Naive thymus-derived CD4-positive, alpha-beta T cell (primary cell): ENCODE data around the gene P2RX7. TPM values are rescaled to one million over a fixed set of nuclear protein-coding genes. Genes with fewer than 3 reads are reported as not detected.
"Not testable (repeated sequence)": the region's sequence is repeated elsewhere in the genome, so short reads cannot be mapped to it uniquely, and the experiment has no call there.

Experiments used
- ATAC-seq: fragments of 150-1000 bp; cut with Tn5 transposase; 2 replicates; pipeline ENCODE4 v1.10.0; 2021; ENCODE audit warnings: mild to moderate bottlenecking, moderate library complexity
- CTCF ChIA-PET: fragments of 350-600 bp; sonication (Branson Sonifier 250); formaldehyde crosslinking; loops from one replicate; lab custom pipeline; 2021; ENCODE audit warnings: antibody characterized with exemption; lab: Charles Lee
- POLR2A ChIA-PET: fragments of 350-600 bp; sonication (Branson Sonifier 250); formaldehyde crosslinking; loops from one replicate; lab custom pipeline; 2021; ENCODE audit warnings: antibody characterized with exemption, inconsistent platforms; lab: Charles Lee
- DNase-seq, 9 donors: peaks; one replicate each; pipeline versions ENCODE4 v3.0.0 to v3.0.0-alpha.2; 2020 to 2022; ENCODE audit warnings: mixed read lengths in 1 of 9
- H3K27ac ChIP-seq: one replicate; pipeline ENCODE4 v1.7.0; 2013; ENCODE audit warnings: mild to moderate bottlenecking, low read depth, low read length, moderate library complexity
- H3K27me3 ChIP-seq, 2 donors: one replicate each; pipeline ENCODE4 v1.7.0; 2013; ENCODE audit warnings: low read length in 2 of 2, mild to moderate bottlenecking in 2 of 2, moderate library complexity in 2 of 2; ENCODE audit not compliant: control insufficient read depth in 2 of 2, insufficient read depth in 2 of 2
- H3K36me3 ChIP-seq, 3 experiments: 1 replicate in 2 of 3; 2 replicates in 1 of 3; pipeline ENCODE4 v1.7.0; 2013; ENCODE audit warnings: low read length in 3 of 3, mild to moderate bottlenecking in 3 of 3, moderate library complexity in 1 of 3; ENCODE audit not compliant: insufficient read depth in 3 of 3, control insufficient read depth in 2 of 3
- H3K4me1 ChIP-seq, 2 donors: one replicate each; pipeline ENCODE4 v1.7.0; 2013; ENCODE audit warnings: low read length in 2 of 2, mild to moderate bottlenecking in 2 of 2, moderate library complexity in 1 of 2; ENCODE audit not compliant: control insufficient read depth in 2 of 2, insufficient read depth in 2 of 2
- H3K4me3 ChIP-seq: 2 replicates; pipeline ENCODE4 v1.7.0; 2013; ENCODE audit warnings: mild to moderate bottlenecking, low read length
- H3K9me3 ChIP-seq, 3 experiments: 1 replicate in 2 of 3; 2 replicates in 1 of 3; pipeline ENCODE4 v1.7.0; 2013; ENCODE audit warnings: low read length in 3 of 3; ENCODE audit not compliant: control insufficient read depth in 2 of 3
- H3K27ac Mint-ChIP-seq, 9 donors: one replicate each; pipeline ENCODE4 v1.8.0; 2020 to 2022; ENCODE audit warnings: mixed read lengths in 9 of 9, mild to moderate bottlenecking in 8 of 9, moderate library complexity in 5 of 9, inconsistent platforms in 2 of 9
- H3K27me3 Mint-ChIP-seq, 5 donors: one replicate each; pipeline ENCODE4 v1.8.0; 2021 to 2022; ENCODE audit warnings: mixed read lengths in 5 of 5, mild to moderate bottlenecking in 1 of 5
- H3K36me3 Mint-ChIP-seq, 5 donors: one replicate each; pipeline ENCODE4 v1.8.0; 2020 to 2022; ENCODE audit warnings: mixed read lengths in 5 of 5, mild to moderate bottlenecking in 3 of 5, inconsistent platforms in 1 of 5
- H3K4me1 Mint-ChIP-seq, 7 donors: one replicate each; pipeline ENCODE4 v1.8.0; 2020 to 2022; ENCODE audit warnings: mixed read lengths in 7 of 7, mild to moderate bottlenecking in 3 of 7, inconsistent platforms in 1 of 7
- H3K4me3 Mint-ChIP-seq, 10 donors: one replicate each; pipeline ENCODE4 v1.8.0; 2020 to 2022; ENCODE audit warnings: mild to moderate bottlenecking in 10 of 10, mixed read lengths in 10 of 10, moderate library complexity in 6 of 10, inconsistent platforms in 2 of 10
- H3K9me3 Mint-ChIP-seq, 11 donors: one replicate each; pipeline ENCODE4 v1.8.0; 2020 to 2022; ENCODE audit warnings: mixed read lengths in 11 of 11, mild to moderate bottlenecking in 4 of 11, inconsistent platforms in 1 of 11, moderate library complexity in 1 of 11
- intact Hi-C, 2 donors: fragments of 100-400 bp; cut with micrococcal nuclease; formaldehyde crosslinking; loops; one replicate each; pipeline ENCODE4 v1.15.1; 2023
- polyA plus RNA-seq, 2 donors: library from polyadenylated mRNA; unstranded; fragments of 300-500 nt; fragmentation: Illumina TruSeq; gene quantifications; one replicate each; pipeline ENCODE4 v1.2.3, GENCODE V29; 2021
- total RNA-seq, 6 experiments: library from RNA in 5 of 6; stranded (reverse) in 5 of 6; gene quantifications; 1 replicate in 5 of 6; 2 replicates in 1 of 6; pipeline ENCODE4 v1.2.3 and lab custom pipeline; 2021 to 2026

The P2RX7 gene
- total and polyA plus RNA-seq, 7 experiments from 2014 or later: 2.0 to 14.7 (median 5.1) TPM

GRCh38 chr12:121149289-121149688 is 16.6 kb downstream of the P2RX7 start:
- H3K9me3 ChIP-seq, intact Hi-C loops, CTCF ChIA-PET, H3K27me3 ChIP-seq, H3K27ac ChIP-seq, H3K4me1 ChIP-seq, H3K9me3 Mint-ChIP-seq, H3K4me3 ChIP-seq, H3K27ac Mint-ChIP-seq, H3K27me3 Mint-ChIP-seq, H3K36me3 ChIP-seq, DNase-seq, ATAC-seq, H3K4me3 Mint-ChIP-seq: not testable (repeated sequence)
- Mint-ChIP-seq H3K36me3 (peaks cover 0 to 38% (median 12%) of the 10 kb centered on the region in 5 donors), H3K4me1 (peaks cover 16 to 20% (median 19%) of the 10 kb centered on the region in 7 donors)
- POLR2A ChIA-PET: interaction anchor here (0.7 kb wide), 1 partner anchor 11 kb away, joined by 3 read pairs; no protein-coding TSS in a partner anchor

- no peak overlapping the region for H3K27ac Mint-ChIP-seq
These were observed 22.2 kb downstream of the P2RX7 start for GRCh38 chr12:121154793-121155375.

GRCh38 chr12:121156365-121156764 is 23.7 kb downstream of the P2RX7 start:
- H3K27me3 Mint-ChIP-seq: no peaks in the 10 kb centered on the region
- peaks cover 0 to 9% (median 0%) of the 10 kb centered on the region in 7 donors for H3K4me1 Mint-ChIP-seq
- H3K9me3 Mint-ChIP-seq: peaks cover 0 to 17% (median 3%) of the 10 kb centered on the region in 11 donors
- H3K36me3 ChIP-seq: no peaks in the 10 kb centered on the region
- peaks cover 14 to 48% (median 26%) of the 10 kb centered on the region in 5 donors for H3K36me3 Mint-ChIP-seq
- H3K4me1 ChIP-seq: no peaks in the 10 kb centered on the region
- ATAC-seq: no peak
- peak overlapping the region in 1 of 9 donors; percentile 21 for H3K27ac Mint-ChIP-seq
- intact Hi-C loops: no loop called here
- H3K27me3 ChIP-seq: no peaks in the 10 kb centered on the region
- H3K4me3 ChIP-seq: no peak overlapping the region
- no peak for DNase-seq
- ChIA-PET POLR2A (no interaction called here), CTCF (no interaction called here)
- H3K9me3 ChIP-seq: no peaks in the 10 kb centered on the region
- H3K4me3 Mint-ChIP-seq: no peak overlapping the region
- no peak overlapping the region for H3K27ac ChIP-seq

More at GRCh38 chr12:121154793-121155375, 22.2 kb downstream of the P2RX7 start:
- Mint-ChIP-seq H3K4me1 (peaks cover 0 to 7% (median 0%) of the 10 kb centered on the region in 7 donors), H3K9me3 (peaks cover 0 to 17% (median 3%) of the 10 kb centered on the region in 11 donors), H3K4me3 (no peak overlapping the region), H3K36me3 (peaks cover 14 to 45% (median 26%) of the 10 kb centered on the region in 5 donors), H3K27me3 (no peaks in the 10 kb centered on the region)
- DNase-seq: no peak
- H3K36me3 ChIP-seq: no peaks in the 10 kb centered on the region
- no peak overlapping the region for H3K4me3 ChIP-seq
- no peak for ATAC-seq
- no peaks in the 10 kb centered on the region for H3K4me1 ChIP-seq
- no peak overlapping the region for H3K27ac ChIP-seq
- intact Hi-C loops: no loop called here
- H3K27me3 ChIP-seq: no peaks in the 10 kb centered on the region
- ChIA-PET POLR2A (no interaction called here), CTCF (interaction anchor here (0.6 to 0.8 kb wide), 2 partner anchors 21 to 164 kb away, joined by 3 read pairs; no protein-coding TSS in a partner anchor)
- H3K9me3 ChIP-seq: no peaks in the 10 kb centered on the region

DNA sequence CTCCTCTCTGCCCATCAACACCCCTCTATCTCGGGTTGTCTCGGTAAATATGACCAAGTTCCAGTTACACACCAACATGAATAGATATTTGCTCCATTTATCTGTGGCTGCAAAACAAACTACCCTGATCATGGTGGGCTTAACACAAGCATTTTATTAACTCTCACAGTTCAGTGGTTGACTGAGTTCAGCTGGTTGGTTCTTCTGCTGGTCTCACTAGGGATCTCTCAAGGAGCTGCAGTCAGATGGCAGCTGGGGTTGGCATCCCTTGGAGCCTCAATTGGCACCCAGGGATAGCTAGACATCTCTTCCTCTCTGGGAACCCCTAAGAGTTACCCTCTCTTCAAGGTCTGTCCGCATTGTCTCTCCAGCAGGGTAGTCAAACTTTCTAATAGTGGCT is 25.4 kb downstream of the P2RX7 start:
- Mint-ChIP-seq H3K9me3 (peaks cover 0 to 17% (median 3%) of the 10 kb centered on the region in 11 donors), H3K4me1 (peaks cover 0 to 9% (median 0%) of the 10 kb centered on the region in 7 donors), H3K27ac (no peak overlapping the region), H3K27me3 (no peaks in the 10 kb centered on the region), H3K4me3 (no peak overlapping the region), H3K36me3 (peaks cover 14 to 53% (median 27%) of the 10 kb centered on the region in 5 donors)
- H3K36me3 ChIP-seq: no peaks in the 10 kb centered on the region
- POLR2A ChIA-PET: no interaction called here
- no peak for DNase-seq
- H3K4me1 ChIP-seq: no peaks in the 10 kb centered on the region
- CTCF ChIA-PET: no interaction called here
- H3K27me3 ChIP-seq: no peaks in the 10 kb centered on the region
- intact Hi-C loops: no loop called here
- H3K27ac ChIP-seq: no peak overlapping the region
- no peaks in the 10 kb centered on the region for H3K9me3 ChIP-seq
- no peak overlapping the region for H3K4me3 ChIP-seq
- ATAC-seq: no peak

DNA sequence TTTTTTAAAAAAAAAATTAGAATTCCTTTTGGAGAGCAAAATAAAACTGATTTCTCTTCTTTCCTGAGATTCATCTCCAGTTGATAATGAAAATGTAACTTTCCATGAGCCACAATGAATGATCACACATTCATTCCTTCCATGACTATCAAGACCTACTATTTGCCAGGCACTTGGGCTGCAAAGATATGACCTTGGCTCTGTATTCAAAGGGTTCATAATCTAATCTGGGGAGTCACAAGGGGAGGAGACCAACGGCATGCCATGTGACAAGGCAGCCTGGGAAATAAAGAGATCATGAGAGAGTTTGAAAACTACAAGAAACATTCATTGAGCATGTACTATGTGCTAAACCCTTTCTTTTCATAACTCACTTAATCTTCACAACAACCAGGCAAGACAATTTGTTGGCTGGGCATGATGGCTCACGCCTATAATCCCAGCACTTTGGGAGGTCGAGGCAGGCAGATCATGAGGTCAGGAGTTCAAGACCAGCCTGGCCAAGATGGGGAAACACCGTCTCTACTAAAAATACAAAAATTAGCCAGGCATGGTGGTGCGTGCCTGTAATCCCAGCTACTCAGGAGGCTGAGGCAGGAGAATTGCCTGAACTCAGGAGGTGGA is 26.2 kb downstream of the P2RX7 start:
- H3K9me3 ChIP-seq, ATAC-seq, H3K4me1 ChIP-seq, DNase-seq, CTCF ChIA-PET, H3K27me3 ChIP-seq, H3K27me3 Mint-ChIP-seq, POLR2A ChIA-PET, H3K36me3 ChIP-seq, intact Hi-C loops, H3K27ac ChIP-seq, H3K4me1 Mint-ChIP-seq, H3K27ac Mint-ChIP-seq, H3K4me3 Mint-ChIP-seq, H3K4me3 ChIP-seq: not testable (repeated sequence)
- Mint-ChIP-seq H3K9me3 (peaks cover 0 to 17% (median 3%) of the 10 kb centered on the region in 11 donors), H3K36me3 (peaks cover 14 to 56% (median 27%) of the 10 kb centered on the region in 5 donors)

- POLR2A ChIA-PET: interaction anchor here (0.9 kb wide), 1 partner anchor 11 kb away, joined by 3 read pairs; no protein-coding TSS in a partner anchor
- DNase-seq (no peak), ATAC-seq (no peak)
- Histone ChIP-seq H3K4me3 (no peak overlapping the region), H3K27me3 (no peaks in the 10 kb centered on the region), H3K36me3 (no peaks in the 10 kb centered on the region), H3K27ac (no peak overlapping the region), H3K4me1 (no peaks in the 10 kb centered on the region), H3K9me3 (no peaks in the 10 kb centered on the region)
- Mint-ChIP-seq H3K4me1 (peaks cover 0 to 9% (median 0%) of the 10 kb centered on the region in 7 donors), H3K4me3 (no peak overlapping the region), H3K27me3 (no peaks in the 10 kb centered on the region), H3K27ac (no peak overlapping the region), H3K9me3 (peaks cover 0 to 17% (median 3%) of the 10 kb centered on the region in 11 donors), H3K36me3 (peaks cover 14 to 53% (median 28%) of the 10 kb centered on the region in 5 donors)
- CTCF ChIA-PET: no interaction called here
- intact Hi-C loops: loop anchor here in 1 of 2 donors (2.0 kb wide), 1 partner anchor 51 kb away; the partner anchor contains the start of gene P2RX4
These were observed 27.0 kb downstream of the P2RX7 start for GRCh38 chr12:121159467-121160307.
